HG03442 (cell line): ENCODE data around the gene TRAPPC5.
"Not testable (repeated sequence)": the region's sequence is repeated elsewhere in the genome, so short reads cannot be mapped to it uniquely, and the experiment has no call there.

Experiments used
- ATAC-seq: cut with Tn5 transposase; IDR thresholded peaks from one replicate; pipeline ENCODE4 v1.9.1; 2021; ENCODE audit warnings: mild to moderate bottlenecking, moderate library complexity; ENCODE audit not compliant: unreplicated experiment

The TRAPPC5 gene

DNA sequence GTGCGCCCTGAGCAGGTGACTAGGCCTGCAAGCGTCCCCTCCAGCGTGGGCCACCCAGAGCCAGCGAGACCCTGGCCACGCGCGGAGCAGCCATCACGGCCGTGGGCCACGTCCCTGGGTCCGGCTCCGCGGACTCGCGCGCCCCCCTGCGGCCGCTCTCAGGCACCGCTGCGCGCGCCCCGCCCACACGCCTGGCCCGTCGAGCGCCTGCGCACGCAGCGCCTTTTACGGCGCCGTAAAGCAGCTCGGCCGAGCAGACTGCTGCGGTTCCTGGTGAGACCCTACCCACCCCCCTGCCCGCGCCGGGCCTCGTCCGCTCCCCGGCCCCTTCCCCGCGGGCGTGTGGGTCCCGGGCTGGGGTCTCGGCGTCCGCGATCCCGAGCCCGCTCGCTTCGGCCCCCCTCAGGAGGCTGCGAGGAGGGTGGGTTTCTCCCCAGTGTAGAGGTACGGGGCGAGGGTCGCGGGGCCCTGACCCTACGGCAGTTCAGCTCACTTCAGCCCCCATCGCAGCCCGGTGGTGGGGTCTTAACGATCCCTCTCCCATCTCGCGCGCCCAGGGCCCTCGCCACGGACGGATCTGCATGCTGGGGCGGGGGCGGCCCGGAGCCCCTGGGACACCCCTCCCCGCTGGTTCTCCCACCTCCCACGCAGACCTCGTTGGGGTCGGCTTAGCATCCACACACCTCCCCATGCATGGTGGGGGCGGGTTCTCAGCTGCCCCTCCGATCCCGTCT lies at the start of gene TRAPPC5:
TRAPPC5 (plus strand) TSS at position 228 of the 734 bp plus-strand sequence. CDS start 1,421 bp downstream, outside the sequence.
- ATAC-seq: peak; percentile 67

DNA sequence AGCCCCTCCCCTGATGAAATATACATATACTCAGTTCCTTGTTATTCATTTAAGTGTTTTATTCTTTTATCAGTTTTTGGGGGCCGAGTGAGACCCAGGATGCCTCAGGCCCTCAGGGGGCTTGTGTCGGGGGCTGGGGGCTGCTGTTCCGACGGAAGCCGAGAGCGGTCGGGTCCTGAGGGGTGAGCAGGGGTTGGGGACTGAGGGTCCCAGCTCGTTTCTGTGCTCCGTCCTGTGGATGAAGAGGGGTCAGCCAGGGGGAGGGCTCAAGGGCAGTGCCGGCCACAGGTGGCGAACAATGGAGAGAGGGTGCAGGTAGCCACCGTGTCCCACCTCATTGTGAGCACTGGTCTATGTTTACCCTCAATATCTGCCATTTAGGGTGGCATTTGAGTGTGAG lies 49.1 kb upstream of the TRAPPC5 start:
- ATAC-seq: no peak

DNA sequence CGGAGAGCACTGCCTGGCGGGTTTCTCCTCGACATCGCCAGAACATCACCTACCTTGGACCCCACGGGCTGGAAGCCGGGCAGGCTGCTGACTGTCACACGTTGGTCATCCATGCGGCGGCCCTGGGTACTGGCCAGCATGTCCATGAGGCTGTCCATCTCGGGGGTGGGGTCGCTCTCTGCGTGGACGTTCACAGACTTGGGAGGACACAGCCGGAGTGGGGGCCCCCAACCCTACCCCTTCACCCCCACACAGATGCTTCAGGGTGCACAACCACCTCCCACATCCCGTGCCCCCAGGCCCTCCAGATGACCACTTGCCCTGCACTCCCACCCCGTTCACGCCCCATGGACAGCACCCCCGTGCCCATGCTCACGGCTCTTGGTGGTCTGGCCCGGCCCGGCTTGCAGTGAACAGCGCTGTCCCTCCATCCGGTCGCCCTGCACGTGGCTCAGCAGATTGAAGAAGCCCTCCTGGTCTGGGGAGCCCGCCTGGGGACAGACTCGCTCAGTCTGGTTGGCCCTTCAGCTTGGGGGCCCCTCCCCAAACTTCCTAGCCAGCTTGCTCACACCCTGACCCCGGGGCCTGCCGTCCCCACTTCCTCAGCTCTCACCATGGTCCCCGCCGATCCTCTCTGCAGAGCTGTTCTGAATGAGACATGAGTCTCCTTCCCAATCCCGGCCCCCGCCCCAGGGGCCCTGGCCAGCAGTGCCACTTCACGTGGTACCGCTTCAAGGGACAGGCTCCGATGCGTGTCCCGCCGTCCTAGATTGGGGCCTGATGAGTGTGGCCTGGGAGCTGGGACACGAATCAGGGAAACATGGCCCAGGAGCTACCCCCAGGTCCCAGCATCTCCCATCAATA lies 48.1 kb upstream of the TRAPPC5 start:
- no peak for ATAC-seq

DNA sequence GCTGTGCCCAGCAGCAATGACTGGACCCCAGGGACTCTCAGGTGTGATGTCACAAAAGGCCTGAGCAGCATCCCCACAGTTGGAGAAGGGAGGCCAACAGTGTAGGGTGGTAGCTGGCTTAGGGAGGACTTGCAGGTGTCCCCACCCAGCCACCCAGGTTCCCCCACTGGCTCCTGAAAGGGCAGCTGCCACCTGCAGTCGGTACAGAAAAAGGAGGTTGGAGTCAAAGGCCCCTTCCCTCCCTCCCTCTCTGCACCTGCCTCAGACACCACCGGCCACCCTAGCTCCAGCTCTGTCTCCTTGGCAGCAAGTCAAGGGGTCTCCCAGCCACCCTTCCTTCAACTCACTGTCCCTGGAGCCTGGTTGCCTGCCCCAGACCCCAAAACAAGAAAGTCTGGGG lies 46.9 kb upstream of the TRAPPC5 start, which contains the start of gene PCP2:
PCP2 (minus strand) TSS at position 22 of the 400 bp plus-strand sequence. CDS start 262 bp downstream, outside the sequence.
- ATAC-seq: no peak

DNA sequence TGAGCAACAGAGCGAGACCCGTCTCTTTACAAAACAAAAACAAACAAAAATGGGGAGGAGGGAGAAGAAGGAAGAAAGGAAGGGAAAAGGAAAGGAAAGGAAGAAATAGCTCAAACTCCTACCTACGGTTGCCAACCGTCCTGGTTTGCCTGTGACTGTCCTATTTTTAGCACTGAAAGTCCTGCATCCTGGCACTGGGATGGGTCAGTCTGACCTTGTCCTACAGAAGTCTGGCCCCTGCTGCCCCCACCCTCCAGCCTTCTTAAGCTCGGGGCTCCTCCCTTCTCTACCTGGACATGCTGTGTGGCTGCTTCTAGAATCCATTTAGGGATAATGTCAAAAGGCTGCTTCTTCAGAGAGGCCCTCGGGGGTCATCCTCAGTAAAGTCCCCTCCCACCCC lies 45.0 kb upstream of the TRAPPC5 start:
- ATAC-seq: no peak

DNA sequence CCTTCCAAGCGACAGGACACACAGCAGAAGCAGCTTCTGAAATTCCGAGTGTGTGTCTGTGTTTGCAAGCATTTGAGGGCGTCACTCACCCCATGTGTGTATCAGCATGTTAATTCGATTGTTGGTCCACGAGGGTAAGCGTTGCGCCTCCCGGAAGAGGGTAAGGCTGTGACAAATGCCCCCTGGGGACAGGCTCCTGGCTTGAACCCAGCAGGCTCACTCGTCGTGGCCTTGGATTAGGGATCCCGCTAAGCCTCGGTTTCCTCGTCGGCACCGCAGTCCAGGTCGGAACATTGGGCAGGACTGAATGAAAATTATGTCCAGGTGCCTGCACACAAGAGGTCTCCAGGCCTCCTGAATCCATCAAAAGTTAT lies 44.3 kb upstream of the TRAPPC5 start:
- no peak for ATAC-seq

DNA sequence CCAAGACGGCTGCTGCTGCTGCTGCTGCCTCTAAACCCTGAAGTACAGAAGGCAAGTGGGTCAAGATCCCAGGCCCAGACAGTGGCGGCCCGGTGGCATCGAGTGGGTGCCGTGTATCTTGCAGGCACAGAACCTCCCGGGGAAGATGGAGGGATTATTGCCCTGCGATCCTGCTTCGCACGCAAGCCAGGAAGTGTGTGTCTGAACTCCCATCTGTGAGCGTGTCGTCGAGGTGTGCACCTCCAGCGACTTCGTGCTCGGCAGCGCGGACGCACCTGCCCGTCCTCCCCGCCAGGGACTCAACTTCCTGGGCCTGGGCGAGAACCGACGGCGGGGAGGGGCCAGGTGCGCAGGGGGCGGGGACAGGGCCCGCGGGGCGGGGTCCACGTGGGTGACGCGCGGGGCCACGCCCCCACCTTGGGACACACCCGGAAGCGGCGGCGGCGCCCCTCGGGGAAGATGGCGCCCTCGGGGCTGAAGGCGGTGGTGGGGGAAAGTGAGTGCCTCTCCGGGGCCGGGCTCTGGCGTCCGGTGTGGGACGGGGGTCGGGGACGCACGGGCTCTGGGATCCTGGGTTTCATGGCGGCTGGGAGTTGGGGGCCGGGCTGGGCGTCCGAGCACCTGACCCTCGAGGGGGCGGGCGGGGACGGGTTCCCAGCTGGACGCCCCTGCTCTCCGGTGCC lies 43.8 kb upstream of the TRAPPC5 start, which contains the start of gene STXBP2:
STXBP2 (plus strand) TSS at position 420 of the 683 bp plus-strand sequence; CDS start at position 460, 40 bp downstream.
- ATAC-seq: peak; percentile 62

DNA sequence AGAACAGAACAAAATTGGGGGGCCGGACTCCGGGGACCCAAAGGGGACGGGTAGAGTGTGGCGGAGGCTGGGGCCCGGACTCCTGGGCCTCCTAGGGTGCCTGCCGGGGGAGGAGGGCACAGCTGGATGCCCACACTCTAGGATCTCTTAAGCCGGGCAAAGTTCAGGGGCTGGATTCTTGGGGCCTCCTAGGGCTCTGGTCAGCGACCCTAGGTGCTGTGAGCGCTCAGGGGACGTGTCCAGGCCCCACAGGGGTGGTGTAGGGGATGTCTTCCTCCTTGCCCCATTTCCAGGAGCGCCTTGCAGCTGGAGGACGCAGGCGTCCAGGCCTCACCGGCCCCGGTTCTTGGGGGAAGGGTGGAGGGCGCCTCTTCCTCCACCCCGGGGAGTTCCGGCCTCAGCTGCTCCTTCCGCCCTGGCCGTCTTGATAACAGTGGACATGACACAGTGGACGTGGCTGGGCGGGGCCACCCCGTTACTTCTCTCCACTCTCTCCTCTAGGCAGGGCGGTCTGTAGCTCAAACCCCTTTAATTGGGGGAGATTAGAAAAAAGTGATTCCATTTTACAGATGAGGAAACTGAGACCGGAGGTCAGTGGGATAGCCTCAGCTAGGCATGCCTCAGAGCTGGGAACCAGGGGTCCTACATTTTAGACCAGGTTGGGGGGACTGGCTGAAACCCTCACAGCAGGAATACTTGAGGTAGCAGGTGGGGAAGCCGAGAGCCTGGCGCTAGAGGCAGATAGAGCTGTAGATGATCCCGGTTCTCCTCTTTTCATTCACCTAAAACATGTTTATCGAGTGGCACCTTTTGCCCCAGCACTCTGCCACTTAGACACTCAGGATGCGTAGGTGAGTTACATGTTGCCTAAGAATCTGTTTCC lies 43.0 kb upstream of the TRAPPC5 start:
- ATAC-seq: peak; percentile 13

DNA sequence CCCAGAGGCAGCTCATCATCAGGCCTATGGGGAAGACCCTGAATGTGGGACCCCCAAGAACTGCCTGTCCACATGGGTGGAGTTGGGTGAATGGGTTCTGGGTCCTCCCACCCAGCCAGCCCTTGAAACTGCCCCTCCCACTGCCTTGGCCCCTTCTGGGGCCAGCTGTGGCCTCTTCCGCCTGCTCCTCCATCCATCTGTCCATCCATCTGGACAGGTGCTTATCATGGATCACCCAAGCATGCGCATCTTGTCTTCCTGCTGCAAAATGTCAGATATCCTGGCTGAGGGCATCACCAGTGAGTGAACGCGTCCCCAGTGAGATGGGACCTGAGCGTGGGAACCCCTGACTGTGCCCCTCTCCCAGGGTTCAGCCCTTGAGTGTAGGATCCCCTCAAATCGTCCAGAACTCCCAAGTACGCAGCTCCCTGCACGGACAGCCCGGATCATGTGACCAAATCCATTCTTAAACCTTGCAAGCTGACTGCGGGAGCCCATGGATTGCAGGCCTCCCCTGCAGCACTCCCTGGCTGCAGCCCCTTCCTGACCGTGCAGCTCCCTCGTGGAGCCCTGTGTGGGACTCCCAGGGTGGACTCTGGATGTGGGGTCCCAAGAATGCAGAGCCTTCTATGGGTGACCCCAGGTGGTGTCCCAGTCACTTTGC lies 41.7 kb upstream of the TRAPPC5 start:
- ATAC-seq: no peak

DNA sequence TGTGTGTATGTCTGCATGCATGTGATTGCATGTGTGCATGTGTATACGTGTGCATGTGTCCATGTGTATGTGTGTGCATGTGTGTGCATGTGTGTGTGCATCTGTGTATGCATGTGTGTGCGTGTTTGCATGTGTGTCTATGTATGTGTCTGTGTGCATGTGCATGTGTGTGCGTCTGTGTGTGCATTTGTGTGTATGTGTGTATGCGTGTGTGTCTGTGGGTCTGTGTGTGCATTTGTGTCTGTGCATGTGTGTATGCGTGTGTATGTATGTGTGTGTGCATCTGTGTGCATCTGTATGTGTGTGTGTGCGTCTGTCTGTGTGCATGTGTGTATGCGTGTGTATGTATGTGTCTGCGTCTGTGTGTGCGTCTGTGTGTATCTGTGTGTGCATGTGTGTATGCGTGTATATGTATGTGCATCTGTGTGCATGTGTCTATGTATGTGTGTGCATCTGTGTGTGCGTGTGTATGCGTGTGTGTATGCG lies 40.7 kb upstream of the TRAPPC5 start:
- no peak for ATAC-seq

DNA sequence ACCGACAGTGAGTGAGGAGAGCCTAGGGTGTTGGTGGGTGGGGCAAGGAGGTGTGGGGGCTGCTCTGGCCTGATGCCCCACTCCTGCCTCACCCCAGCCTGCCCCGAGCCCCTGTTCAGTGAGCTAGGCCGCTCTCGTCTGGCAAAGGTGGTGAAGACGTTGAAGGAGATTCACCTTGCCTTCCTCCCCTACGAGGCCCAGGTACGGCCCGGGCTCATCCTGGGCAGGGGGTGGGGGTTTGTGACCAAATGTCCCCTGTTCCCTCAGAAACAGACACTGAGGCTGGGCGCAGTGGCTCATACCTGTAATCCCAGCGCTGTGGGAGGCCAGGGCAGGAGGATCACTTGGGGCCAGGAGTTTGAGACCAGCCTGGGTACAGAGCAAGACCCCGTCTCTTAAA lies 39.8 kb upstream of the TRAPPC5 start:
- no peak for ATAC-seq

DNA sequence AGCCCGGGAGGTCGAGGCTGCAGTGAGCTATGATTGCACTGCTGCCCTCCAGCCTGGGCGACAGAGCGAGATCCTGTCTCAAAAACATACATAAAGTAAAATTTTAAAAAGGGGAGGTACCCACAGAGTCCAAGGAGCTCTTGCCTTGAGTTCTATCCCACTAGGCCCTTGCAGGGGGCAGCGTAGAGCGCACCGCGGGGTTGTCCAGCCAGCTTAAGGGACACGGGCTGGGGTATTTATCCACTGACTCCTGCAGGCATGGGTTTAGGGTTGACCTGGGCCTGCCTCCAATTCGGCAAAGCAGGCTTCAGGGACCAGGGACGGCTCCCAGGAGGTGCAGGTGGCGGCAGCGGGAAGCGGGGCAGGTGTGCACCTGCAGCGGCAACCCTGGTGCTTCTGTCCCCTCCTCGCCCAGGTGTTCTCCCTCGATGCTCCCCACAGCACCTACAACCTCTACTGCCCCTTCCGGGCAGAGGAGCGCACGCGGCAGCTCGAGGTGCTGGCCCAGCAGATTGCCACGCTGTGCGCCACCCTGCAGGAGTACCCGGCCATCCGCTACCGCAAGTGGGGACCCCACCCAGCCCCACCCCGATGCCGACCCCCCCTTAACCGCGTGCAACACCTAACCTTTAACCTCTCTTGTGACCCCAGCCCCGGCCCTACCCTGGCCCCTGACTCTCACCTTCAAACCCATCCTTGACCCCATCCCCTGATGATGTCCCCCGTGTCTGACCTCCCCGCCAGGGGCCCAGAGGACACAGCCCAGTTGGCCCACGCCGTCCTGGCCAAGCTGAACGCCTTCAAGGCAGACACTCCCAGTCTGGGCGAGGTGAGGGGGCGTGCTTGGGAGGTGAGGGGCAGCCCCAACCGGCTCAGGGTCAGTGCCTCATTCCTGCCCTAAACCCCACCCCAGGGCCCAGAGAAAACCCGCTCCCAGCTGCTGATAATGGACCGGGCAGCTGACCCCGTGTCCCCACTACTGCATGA lies 39.0 kb upstream of the TRAPPC5 start:
- ATAC-seq: no peak

DNA sequence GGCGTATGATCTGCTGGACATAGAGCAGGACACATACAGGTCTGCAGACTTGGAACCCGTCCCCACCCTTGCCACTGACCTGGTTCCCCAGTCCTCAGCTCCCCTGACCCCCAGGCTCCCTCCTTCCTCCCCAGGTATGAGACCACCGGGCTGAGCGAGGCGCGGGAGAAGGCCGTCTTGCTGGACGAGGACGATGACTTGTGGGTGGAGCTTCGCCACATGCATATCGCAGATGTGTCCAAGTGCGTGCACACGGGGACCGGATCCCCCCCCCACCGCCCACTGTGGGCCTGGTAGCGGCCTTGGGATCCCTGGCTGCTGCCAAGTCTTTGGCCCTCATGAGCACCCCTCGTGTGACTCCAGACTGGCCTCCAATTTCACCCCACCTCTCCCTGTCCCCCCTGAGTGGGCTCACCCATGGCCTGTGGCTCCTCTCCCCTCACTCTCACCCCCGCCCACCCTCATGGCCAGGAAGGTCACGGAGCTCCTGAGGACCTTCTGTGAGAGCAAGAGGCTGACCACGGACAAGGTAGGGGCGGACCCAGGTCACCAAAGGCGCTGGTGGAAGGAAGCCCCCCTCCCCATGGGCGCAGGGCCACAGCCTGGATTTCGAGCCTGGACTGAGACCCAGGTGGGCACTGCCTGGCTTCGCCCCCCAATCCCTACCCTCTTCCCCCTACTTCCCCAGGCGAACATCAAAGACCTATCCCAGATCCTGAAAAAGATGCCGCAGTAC lies 38.2 kb upstream of the TRAPPC5 start:
- no peak for ATAC-seq

DNA sequence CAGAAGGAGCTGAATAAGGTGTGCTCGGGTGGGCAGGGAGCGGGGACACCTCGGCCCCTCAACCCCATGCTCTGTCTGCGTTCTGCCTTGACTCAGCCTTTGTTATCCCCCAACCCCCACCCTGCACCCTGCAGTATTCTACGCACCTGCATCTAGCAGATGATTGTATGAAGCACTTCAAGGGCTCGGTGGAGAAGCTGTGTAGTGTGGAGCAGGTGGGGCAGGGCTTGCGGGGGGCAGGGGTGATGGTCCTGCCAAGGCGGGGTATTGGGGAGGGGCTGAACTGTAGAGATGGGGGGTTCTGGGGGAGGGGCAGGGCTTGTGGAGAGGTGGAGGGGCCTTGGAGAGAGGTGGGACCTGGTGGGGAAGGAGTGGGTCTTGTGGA lies 37.6 kb upstream of the TRAPPC5 start:
- no peak for ATAC-seq

DNA sequence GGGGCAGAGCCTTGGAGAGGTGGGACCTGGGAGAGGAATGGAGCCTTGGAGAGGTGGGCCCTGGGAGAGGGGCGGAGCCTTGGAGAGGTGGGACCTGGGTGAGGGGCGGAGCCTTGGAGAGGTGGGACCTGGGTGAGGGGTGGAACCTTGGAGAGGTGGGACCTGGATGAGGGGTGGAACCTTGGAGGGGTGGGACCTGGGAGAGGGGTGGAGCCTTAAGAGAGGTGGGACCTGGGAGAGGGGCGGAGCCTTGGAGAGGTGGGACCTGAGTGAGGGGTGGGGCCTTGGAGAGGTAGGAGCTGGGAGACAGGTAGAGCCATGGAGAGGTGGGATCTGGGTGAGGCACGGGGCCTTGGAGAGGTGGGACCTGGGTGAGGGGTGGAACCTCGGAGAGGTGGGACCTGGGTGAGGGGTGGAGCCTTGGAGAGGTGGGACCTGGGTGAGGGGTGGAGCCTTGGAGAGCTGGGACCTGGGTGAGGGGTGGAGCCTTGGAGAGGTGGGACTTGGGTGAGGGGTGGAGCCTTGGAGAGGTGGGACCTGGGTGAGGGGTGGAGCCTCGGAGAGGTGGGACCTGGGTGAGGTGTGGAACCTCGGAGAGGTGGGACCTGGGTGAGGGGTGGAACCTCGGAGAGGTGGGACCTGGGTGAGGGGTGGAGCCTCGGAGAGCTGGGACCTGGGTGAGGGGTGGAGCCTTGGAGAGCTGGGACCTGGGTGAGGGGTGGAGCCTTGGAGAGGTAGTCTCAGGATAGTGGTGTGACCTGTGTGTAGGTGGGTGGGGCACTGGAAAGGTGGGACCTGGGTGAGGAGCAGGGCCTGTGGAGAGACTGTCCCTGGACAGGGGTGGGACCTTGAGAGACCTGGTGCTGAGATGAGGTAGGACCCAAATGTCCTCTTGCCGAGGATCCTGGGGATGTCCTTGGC lies 36.7 kb upstream of the TRAPPC5 start:
- ATAC-seq: not testable (repeated sequence)

DNA sequence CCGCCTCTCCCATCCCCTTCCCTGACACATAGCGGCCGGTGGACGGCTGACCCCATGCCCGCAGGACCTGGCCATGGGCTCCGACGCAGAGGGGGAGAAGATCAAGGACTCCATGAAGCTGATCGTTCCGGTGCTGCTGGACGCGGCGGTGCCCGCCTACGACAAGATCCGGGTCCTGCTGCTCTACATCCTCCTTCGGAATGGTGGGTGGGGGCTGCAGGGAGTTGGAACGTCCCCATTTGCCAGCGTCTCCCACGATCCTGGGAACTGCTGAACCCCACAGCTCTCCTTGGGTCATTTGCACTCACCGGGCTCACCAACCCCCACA lies 36.1 kb upstream of the TRAPPC5 start:
- ATAC-seq: no peak

DNA sequence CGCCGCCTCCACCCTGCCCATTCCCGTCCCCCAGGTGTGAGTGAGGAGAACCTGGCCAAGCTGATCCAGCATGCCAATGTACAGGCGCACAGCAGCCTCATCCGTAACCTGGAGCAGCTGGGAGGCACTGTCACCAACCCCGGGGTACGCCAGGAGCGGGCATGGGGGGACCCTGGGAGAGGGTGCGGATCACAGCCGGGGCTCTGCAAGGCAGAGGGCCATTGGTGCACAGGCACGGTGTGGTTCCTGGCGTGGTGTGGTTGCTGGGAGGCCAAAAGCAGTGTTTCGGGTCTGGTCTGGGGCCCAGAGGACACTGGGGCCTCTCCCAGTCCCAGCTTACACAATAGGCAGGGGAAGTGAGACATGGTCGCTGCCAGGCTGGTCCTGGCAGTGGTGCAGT lies 35.5 kb upstream of the TRAPPC5 start:
- no peak for ATAC-seq
